HL-60 (cell line): ENCODE data around the gene MRPL22.
A peak's percentile ranks its signal among the peaks of the same experiment; 100 is the strongest.

Experiments used
- DNase-seq, 2 experiments: peaks; one replicate each; pipeline ENCODE4 v3.0.0-alpha.2; 2010 to 2020; ENCODE audit warnings: low read depth in 1 of 2, low spot score in 1 of 2
- H3K27ac ChIP-seq: fragments of 250-450 bp; sonication (Bioruptor Pico); replicated peaks from 2 replicates; pipeline ENCODE4 v1.5.1; 2020; ENCODE audit warnings: mild to moderate bottlenecking, moderate library complexity
- H3K27me3 ChIP-seq: fragments of 250-450 bp; sonication (Bioruptor Pico); 2 replicates; pipeline ENCODE4 v1.5.1; 2021; ENCODE audit warnings: mild to moderate bottlenecking, moderate library complexity; ENCODE audit not compliant: insufficient read depth, poor library complexity, severe bottlenecking
- H3K4me3 ChIP-seq: replicated peaks from 2 replicates; pipeline ENCODE4 v1.5.1; 2011; ENCODE audit warnings: mild to moderate bottlenecking, control low read depth, low read length; ENCODE audit not compliant: insufficient read depth
- CTCF ChIP-seq: IDR thresholded peaks from one replicate; pipeline ENCODE4 v1.5.1; 2011; ENCODE audit warnings: low read length, control low read depth, inconsistent platforms; ENCODE audit not compliant: insufficient read depth
- GABPA ChIP-seq: IDR thresholded peaks from 2 replicates; pipeline ENCODE4 v1.6.1; 2012; ENCODE audit warnings: low read depth
- POLR2AphosphoS5 ChIP-seq: IDR thresholded peaks from 2 replicates; pipeline ENCODE4 v1.6.1; 2012; ENCODE audit warnings: low read depth
- REST ChIP-seq: IDR thresholded peaks from 2 replicates; pipeline ENCODE4 v1.6.1; 2012; ENCODE audit warnings: low read depth; ENCODE audit not compliant: insufficient replicate concordance
- SPI1 ChIP-seq: IDR thresholded peaks from 2 replicates; pipeline ENCODE4 v1.6.1; 2012; ENCODE audit warnings: low read depth, mild to moderate bottlenecking, borderline replicate concordance

MRPL22 gene

GRCh38 chr5:154933537-154933936 lies 7.3 kb upstream of the MRPL22 start:
- Histone ChIP-seq H3K4me3 (no peak overlapping the region), H3K27me3 (no peaks in the 10 kb centered on the region), H3K27ac (no peak overlapping the region)
- no peak for TF ChIP-seq REST
- TF ChIP-seq POLR2AphosphoS5, result no peak
- TF ChIP-seq GABPA, result no peak
- TF ChIP-seq CTCF, result no peak
- TF ChIP-seq SPI1, result no peak
- no peak for DNase-seq

- no peaks in the 10 kb centered on the region for H3K27me3 ChIP-seq
- no peak for DNase-seq
- H3K27ac ChIP-seq, result no peak overlapping the region
- no peak overlapping the region for H3K4me3 ChIP-seq
- TF ChIP-seq SPI1 (peak; percentile 79), CTCF (no peak), GABPA (no peak)
Observed at GRCh38 chr5:154934881-154935280, 6.0 kb upstream of the MRPL22 start.

- H3K4me3 ChIP-seq, result peak overlapping the region; percentile 98
- peak overlapping the region; percentile 72 for H3K27ac ChIP-seq
- no peaks in the 10 kb centered on the region for H3K27me3 ChIP-seq
- no peak for TF ChIP-seq GABPA
- no peak for TF ChIP-seq POLR2AphosphoS5
- no peak for TF ChIP-seq REST
- no peak for TF ChIP-seq CTCF
- TF ChIP-seq SPI1, result no peak
- DNase-seq, result no peak
Observed at GRCh38 chr5:154937186-154937717, 3.6 kb upstream of the MRPL22 start.
